ENCODE results near the gene CRYBG3.

- TF ChIP-seq ZNF274 (IDR thresholded peaks at IDR 0.05; ENCODE audit: low read depth, low read length) (no peak), SUZ12 (IDR thresholded peaks at IDR 0.05; ENCODE audit: extremely low read depth, insufficient read depth, insufficient read length) (no peak), YY1 (IDR thresholded peaks at IDR 0.05; ENCODE audit: insufficient read depth, insufficient read length) (no peak)
Observed at GRCh38 chr3:97860364-97860763, 38.6 kb downstream of the CRYBG3 start.

All from NT2/D1 (cell line).